ENCODE measurements around the gene TRAPPC1.
A peak's percentile ranks its signal among the peaks of the same experiment; 100 is the strongest.

Gene TRAPPC1

DNA sequence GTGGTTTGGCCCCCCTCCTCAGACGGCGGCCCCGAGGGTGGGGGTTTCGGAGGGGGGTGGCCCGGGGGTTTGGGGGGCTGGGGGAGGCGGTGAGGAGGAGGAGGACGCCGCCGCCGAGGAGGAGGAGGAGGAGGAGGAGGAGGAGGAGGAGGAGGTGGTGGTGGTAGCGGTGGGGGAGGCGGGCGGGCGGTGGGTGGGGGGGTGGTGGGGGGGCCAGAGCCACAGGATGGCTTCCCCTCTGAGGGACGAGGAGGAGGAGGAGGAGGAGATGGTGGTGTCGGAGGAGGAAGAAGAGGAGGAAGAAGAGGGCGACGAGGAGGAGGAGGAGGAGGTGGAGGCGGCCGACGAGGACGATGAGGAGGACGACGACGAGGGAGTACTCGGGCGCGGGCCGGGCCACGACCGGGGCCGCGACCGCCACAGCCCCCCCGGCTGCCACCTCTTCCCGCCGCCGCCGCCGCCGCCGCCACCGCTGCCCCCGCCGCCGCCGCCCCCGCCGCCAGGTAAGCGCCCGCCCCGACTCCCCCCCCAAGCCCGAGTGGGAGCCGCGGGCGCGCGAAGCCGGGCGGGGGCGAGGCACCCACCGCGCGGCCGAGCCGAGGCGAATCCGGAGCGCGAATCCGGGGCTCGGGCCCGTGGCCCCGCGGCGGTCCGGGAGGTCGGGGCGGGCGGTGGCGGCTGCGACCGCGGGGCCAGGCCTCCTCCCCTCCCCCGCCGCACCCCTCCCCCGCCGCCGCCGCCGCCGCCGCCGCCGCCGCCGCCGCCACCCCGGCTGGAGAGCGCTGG is 47.0 kb downstream of the TRAPPC1 start:
- peak; percentile 55; the same call in 1 of the 2 replicates for TF ChIP-seq POLR2A (IDR thresholded peaks at IDR 0.05; ENCODE audit: low read depth, low read length)
- FAIRE-seq (no peak), DNase-seq (ENCODE audit: insufficient read length, low spot score) (no peak)

DNA sequence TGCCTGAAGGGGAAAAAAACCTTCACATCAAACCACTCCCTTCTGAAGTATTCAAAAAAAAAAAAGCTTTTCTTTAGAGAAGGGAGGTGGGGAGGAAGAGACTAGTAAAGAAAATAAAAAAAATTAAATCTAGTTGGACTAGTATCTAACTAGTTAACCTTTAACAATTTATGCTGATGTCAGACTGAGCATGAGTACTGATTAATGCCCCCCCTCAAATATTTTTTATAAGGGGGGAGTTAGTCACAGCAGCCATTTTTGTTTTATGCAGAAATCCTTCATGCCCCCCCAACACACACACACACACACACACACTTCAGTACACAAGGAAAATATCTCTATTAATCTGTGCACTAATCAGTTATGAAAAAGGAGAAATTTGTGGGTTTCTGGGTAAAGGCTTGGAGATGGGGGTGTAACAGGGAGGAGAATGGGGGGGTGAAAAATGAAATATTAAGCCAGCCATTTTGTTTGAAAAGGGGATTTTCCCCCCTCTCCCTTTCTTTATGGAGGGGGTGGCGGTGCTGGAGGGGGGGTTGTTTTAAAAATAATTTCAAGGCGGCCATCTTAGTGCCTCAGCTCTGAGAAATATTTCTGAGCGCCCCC is 47.9 kb downstream of the TRAPPC1 start:
- DNase-seq (ENCODE audit: insufficient read length, low spot score) = peak; percentile 37
- FAIRE-seq = no peak

DNA sequence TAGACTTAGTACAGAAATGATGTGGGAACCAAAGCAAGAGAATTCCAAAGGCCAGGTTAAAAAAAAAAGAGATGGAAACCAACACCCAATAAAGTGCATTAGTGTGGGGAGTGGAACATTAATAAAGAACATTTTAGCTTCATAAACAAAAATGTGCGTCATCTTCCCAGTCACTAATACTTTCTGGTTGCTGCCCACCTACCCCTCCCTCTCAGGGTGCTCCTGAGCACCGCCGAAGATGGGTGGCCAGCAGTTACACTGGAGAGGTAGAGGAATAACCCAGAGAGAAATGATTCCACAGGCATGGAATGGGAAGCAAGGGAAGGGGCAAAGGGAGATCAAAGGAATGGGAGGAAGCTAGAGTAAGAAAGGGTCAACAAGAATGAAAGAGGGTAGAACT is 49.1 kb downstream of the TRAPPC1 start:
- TF ChIP-seq POLR2A (IDR thresholded peaks at IDR 0.05; ENCODE audit: low read depth, low read length) = no peak
- no peak for DNase-seq (ENCODE audit: insufficient read length, low spot score)
- no peak for FAIRE-seq

More for the DNA sequence above, 47.9 kb downstream of the TRAPPC1 start:
- no peak for TF ChIP-seq POLR2A (IDR thresholded peaks at IDR 0.05; ENCODE audit: low read depth, low read length)

- no peak for FAIRE-seq
- no peak for DNase-seq (ENCODE audit: insufficient read length, low spot score)
- no peak for TF ChIP-seq POLR2A (IDR thresholded peaks at IDR 0.05; ENCODE audit: low read depth, low read length)
Measured at GRCh38 chr17:7882068-7882467, 49.7 kb downstream of the TRAPPC1 start.

GRCh38 chr17:7881276-7882054 is 50.3 kb downstream of the TRAPPC1 start:
- FAIRE-seq = no peak
- DNase-seq (ENCODE audit: insufficient read length, low spot score) = no peak
- TF ChIP-seq POLR2A (IDR thresholded peaks at IDR 0.05; ENCODE audit: low read depth, low read length) = no peak
